ENCODE measurements around the gene HOXA1.

Gene HOXA1

DNA sequence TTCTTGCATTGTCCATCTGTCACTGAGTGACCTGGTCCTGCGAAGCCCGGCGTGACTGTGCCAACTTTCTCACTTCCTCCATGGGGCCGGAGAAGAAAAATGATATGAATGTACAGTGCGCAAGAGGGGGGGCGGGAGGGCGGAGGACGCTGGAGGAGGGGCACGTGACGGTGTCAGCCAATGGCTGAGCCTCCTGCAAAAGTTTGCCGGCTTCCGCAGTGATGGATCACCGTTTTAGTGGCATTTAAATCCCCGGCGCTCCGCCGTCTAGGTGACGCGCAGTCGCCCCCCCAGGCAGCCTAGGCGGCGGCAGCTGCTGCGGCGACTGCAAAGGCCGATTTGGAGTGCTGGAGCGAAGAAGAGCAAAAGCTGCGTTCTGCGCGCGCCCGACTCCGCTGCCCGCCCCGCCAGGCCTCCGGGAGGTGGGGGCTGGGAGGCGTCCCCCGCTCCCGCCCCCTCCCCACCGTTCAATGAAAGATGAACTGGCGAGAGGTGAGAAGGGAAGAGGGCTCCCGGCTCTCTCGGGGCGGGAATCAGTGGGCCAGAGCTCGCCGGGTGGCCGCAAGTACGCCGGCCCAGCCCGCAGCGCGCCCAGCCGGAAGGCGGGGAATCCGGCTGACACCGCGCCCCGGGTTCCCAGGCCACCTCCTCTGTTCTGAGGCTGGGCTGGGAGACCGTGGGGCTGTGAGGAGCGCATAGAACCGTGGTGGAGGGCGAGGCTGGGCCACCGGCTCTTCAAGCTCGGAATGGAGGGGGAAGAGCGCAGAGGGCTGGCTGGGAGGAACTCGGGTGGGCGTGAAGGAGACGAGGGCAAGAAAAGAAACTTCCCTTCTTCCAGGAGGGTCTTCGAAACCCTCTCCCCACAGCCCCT, at the start of gene HOXA1:
HOXA1 (minus strand) TSS at position 104 of the 871 bp plus-strand sequence; CDS start at position 16, 88 bp downstream.
- peak; percentile 82 for DNase-seq (ENCODE audit: low read depth)

DNA sequence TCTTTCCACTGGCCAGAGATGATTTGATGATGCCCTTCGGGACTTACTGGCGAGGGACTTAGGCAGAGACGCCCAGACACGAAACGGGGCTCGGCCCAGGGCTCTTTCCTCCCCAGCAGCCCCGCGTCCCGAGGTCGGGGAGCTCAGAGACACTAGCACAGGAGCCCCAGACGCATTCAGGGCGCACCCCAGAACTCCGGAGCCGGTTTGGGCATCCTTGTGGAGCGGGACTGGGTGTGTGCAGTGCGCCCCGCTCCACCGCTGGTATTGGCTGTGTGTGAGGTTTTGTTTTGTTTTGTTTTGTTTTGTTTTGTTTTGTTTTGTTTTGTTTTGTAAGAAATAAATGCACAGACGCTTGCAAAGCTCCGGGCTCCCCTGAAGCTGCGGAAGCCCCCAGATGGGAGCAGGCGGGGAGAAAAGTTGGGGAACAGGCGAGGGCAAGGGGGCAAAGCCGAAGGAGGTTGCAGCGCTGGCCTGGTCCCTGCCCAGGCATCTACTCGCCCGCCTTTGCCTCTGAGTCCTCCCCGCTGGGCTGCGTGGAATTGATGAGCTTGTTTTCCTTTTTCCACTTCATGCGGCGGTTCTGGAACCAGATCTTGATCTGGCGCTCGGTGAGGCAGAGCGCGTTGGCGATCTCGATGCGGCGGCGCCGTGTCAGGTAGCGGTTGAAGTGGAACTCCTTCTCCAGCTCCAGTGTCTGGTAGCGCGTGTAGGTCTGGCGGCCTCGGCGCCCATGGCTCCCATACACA, 49.5 kb upstream of the HOXA1 start:
- DNase-seq (ENCODE audit: low read depth), result no peak

DNA sequence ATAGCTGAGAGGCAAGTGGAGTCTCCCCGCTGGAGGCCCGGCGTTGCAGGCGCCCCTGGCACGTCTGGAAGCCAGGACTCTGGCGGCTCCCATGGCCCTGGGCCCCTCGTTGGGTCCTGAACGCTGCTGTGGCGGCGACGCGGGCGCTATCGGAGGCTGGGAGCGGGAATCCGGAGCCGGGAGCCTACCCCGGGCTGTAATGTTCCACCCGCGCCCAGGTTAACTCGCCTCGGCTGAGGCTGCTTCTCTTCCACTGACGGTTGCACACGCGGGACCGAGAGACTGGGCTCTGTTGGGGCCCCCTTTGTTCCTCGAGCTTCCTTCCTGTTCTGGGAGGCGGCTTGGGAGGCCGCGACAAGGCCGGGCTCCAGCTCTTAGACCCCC, 49.0 kb upstream of the HOXA1 start:
- no peak for DNase-seq (ENCODE audit: low read depth)

DNA sequence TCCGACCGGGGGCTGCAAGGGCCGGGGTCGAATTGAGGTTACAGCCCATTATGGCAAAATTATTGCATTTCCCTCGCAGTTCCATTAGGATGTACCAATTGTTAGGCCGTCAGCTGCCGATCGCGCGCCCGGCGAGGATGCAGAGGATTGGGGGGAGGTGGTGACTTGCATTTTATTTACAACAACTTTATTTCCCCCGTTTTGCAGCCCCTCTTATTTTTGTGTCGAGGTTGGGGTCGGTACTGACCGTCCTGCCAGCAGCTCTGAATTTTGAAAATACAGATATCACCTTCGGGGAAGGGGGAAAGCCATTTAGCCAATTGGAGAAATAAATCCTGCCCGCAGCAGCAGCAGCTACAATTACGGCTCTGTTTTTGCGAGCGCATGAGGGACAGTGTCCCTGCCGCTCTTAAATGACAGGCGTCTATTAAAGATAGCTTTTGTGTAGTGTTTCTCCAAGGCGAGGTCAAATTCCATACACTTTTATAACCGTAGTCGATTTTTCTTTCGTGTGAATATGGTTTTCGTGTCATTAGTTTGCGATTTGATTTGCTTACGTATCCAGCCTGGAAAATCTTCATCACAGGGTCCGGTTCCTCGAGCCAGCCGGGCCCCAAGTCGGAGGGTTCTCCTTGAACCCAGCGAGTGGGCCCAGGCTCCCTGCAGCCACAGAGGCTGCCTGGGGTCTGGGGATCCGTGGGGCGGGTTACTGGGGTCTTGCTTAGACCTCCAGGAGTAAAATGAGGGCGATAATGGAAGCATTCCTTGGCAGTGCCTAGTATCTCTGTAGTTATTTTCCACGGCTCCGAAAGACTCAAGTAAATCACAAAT, 48.4 kb upstream of the HOXA1 start:
- DNase-seq (ENCODE audit: low read depth), result no peak

DNA sequence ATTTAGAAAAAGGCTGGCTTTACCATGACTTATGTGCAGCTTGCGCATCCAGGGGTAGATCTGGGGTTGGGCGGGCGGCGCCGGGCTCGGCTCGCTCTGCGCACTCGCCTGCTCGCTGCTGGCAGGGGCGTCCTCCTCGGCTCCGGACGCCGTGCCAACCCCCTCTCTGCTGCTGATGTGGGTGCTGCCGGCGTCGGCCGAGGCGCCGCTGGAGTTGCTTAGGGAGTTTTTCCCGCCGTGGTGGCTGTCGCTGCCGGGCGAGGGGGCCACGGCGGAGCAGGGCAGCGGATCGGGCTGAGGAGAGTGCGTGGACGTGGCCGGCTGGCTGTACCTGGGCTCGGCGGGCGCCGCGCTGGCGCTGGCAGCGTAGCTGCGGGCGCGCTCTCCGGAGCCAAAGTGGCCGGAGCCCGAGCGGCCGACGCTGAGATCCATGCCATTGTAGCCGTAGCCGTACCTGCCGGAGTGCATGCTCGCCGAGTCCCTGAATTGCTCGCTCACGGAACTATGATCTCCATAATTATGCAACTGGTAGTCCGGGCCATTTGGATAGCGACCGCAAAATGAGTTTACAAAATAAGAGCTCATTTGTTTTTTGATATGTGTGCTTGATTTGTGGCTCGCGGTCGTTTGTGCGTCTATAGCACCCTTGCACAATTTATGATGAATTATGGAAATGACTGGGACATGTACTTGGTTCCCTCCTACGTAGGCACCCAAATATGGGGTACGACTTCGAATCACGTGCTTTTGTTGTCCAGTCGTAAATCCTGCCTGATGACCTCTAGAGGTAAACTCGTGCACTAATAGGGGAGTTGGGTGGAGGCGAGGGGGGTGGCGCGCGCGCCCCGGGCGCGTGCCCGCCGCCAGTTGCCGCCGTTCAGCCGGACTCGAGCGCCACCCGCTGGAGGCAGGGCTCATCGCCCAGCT, 47.5 kb upstream of the HOXA1 start, which contains the start of gene HOXA5:
HOXA5 (minus strand) TSS at position 659 of the 927 bp plus-strand sequence; CDS start at position 585, 74 bp downstream.
- DNase-seq (ENCODE audit: low read depth), result no peak

DNA sequence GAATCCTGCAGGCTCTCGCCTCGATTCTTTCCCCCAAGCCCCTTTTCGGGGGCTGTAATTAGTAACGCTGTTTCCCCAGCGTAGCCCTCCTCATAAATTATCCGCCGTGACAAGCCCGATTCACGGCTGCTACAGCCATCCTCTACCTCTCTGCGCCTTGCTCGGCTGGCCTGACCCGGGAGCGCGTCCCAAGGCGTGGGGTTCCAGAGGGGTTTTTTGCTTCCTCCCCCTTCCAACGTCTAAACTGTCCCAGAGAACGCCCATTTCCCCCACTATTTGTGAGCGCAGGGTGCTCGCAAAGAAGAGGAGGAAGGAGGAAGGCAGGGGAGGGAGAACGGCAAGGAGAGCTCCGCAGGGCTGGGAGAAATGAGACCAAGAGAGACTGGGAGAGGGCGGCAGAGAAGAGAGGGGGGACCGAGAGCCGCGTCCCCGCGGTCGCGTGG, 46.8 kb upstream of the HOXA1 start:
- no peak for DNase-seq (ENCODE audit: low read depth)

DNA sequence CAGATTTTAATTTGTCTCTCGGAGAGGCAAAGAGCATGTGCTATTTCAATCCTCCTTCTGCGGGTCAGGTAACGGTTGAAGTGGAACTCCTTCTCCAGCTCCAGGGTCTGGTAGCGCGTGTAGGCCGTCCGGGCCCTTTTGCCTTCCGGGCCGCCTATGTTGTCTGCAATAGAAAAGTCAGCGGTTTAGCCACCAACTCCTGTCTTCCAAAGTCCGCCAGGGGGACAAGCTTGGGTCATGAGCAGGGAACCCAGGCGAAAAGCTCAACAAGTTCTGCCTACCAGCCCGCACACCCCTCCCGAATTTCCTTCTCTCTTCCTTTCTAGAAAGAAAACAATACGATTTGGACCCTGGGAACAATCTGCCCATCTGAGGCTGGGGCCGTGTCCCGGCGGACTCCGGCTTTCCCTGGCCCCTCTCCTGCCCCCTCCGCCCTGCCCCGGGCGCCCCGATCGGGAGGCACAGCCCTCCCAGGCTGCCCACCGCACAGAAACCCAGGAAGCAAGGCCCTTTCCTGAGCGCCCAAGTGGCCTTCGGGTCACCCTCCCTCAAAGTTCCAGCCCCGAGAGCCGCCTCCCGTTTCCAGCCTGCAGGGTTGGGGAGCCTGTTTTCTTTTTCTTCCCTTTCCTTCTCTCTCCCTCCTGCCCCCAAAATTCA, 46.3 kb upstream of the HOXA1 start:
- DNase-seq (ENCODE audit: low read depth), result no peak

DNA sequence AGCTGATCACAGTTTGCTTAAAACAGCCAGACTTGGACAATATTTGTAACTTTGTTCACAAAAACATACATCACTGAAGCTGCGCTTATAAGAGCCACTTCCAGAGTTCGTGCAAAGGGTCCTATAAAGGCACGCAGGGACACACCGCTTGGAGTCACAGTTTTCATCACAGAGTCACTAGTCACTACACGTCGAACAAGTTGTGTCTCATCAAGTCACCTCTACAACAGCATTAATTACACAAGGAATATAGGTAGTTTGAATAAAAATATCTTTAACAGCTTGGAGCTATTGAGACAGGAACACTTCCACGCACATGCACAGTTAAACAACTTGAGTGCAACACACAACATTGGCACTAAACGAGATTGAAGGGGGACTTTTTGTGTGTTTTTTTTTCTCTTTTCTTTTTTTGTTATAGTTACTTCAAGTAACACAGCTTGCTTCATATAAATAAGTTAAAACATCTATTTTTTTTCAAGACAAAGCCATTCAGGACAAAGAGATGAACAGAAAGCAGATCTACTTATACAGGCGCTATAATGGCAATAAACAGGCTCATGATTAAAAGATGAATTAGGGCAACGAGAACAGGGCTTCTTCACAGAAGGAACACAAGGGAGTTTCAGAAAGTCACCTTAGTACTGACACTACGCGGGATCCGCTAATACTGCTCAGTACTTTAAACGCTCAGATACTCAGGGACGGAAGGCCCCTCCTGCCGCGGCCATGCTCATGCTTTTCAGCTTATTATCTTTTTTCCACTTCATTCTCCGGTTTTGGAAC, 45.5 kb upstream of the HOXA1 start:
- no peak for DNase-seq (ENCODE audit: low read depth)

DNA sequence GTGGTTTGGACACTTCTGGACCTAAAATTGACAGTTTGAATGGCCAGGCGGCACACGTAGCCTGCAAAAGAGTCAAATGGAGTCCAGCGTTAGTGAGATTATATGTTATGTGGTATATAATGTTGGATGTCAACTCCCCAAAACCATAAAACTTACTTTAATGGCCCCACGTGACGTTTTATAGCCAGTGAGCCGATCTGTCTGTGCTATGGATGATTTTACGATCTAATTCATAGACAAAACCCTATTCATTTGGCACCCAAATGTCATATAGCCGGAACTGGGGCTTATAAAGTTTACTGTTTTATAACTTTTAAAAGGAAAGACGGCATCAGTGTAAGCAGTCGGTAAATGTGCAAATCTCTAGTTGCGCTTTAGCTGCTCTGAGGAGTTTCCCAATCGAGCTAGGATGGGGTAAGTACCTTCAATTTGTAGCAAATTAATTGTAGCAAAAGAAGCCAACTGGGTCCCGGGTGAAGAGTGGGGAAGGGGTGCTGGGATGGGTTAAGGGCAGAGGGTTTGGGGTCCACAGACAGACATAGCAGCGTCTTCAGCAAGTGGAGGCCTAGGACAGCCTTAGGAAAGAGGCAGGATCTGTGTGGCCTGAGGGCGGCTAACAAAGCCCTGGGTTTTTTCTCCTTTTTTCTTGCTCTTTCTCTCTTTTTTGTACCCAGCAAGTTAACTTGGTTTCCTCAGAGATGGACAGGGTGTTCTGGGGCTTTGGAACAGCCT, 44.5 kb upstream of the HOXA1 start:
- no peak for DNase-seq (ENCODE audit: low read depth)

DNA sequence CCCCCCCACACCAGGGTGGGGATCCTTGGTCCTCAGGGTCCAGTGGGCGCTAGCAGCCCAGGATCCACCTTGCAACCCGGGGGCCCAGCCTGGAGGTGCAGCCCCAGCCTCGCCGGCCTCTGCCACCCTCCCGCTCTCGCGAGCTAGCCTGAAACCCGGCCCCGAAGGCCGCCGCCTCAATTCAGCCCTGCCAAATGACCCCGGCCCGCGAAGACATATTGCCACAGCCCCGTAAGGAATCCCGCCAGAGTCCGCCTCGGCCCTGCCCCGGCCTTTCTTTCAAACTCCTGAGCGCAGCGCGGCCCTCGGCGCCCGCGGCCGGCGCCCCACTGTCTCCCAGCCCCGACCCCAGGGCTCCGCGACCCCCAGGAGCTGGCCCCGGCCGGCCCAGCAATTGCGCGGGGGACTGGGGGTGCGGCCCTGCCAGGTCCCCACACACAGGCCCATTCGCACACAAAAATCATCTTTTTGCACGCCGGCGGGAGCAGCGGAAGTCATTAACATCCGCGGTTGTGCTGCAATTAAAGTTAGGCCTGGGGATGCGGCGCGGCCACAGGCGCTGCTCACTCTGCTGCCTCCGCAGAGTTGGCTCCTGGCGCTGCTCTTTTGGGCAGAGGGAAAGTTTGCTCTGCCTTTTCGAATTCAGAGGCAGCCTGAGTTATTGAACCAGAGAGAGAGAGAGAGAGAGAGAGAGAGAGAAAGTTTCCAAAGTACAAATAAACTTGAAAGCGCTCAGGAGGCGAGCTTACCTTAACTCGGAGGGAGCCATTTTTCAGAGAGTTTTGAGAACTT, 43.7 kb upstream of the HOXA1 start:
- DNase-seq (ENCODE audit: low read depth), result no peak

DNA sequence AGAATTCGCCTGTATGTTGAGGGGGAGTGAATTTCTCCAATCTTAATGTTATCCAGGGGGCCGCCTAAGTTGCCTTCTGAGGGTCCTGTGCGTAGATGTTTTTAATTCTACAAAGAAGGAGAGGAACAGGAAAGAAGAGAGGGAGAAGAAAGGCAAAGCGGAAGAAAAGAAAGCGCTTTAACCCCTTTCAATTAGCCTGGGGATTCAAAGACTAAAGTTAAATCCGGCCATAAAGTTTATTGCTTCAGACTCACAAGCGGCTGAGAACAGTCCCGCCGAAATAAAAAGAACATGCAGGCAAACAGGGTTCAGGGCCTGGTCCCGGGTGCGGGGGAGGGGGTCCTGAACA, 43.2 kb upstream of the HOXA1 start:
- DNase-seq (ENCODE audit: low read depth), result no peak

DNA sequence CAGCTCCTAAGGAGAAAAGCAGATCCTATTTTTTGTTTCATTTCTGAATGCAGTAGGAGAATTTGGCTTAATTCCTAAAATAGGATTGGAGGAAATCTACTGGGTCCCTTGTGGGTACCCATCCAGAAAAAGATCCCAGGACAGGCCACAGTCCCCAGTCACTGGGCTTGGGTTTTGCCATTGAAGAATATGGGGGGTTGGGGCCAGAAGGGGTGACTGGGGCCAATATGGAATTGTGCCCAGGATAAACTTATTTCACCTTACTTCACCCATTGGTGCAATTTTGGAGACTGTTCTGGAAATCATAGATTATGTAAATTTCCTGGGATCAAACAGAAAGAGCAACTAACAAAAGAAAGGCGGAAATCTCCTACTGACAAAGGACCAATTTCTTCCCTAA, 42.7 kb upstream of the HOXA1 start:
- no peak for DNase-seq (ENCODE audit: low read depth)

DNA sequence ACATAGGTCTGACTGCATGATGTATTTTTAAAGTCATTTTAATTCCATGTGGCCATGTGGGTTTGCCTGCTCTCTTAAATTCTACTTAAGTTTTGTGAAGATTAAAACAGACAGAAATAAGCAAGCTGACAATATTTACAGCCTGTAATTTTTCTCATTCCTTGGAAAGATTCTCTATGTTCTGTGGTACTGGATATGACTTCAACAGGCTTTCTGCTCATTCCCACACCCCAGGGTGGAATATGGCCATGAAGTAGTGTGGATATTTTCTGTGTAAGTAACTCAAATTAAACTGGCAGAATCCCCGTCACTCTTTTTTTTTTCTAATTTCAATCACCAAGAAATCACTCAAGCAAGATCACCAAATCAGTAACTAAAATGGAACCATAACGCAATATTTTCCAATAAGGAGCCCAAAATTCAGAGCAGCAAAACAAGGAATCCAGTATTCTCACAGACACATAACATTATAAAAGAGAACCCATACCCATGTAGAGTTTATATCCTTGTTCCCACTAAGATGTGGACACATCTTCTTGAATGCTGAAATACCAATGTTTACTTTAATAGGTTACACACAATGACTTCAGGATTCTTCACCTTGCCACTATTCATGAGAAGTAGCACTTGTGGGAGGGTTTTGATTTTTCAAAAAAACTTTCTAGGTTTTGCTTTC, 42.0 kb upstream of the HOXA1 start:
- DNase-seq (ENCODE audit: low read depth), result no peak

DNA sequence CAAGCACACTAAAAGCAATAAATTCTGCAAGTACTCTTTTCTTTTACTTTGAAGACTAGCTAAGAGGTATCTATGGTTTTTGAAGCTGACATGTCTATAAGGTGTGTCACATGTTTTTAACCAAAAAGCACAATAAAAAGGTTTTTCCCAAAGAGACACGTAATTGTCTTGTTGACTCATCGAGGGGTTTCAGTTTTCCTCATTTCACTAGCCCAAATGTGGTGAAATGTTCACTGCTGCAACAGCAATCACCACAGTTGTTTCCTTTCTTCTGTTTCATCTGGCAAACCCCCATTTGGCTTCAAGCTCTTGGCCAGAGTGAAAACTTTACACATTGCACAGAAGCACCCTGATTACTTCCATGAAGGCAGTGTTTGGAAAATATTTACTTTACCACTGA, 38.6 kb upstream of the HOXA1 start:
- peak; percentile 92 for DNase-seq (ENCODE audit: low read depth)

DNA sequence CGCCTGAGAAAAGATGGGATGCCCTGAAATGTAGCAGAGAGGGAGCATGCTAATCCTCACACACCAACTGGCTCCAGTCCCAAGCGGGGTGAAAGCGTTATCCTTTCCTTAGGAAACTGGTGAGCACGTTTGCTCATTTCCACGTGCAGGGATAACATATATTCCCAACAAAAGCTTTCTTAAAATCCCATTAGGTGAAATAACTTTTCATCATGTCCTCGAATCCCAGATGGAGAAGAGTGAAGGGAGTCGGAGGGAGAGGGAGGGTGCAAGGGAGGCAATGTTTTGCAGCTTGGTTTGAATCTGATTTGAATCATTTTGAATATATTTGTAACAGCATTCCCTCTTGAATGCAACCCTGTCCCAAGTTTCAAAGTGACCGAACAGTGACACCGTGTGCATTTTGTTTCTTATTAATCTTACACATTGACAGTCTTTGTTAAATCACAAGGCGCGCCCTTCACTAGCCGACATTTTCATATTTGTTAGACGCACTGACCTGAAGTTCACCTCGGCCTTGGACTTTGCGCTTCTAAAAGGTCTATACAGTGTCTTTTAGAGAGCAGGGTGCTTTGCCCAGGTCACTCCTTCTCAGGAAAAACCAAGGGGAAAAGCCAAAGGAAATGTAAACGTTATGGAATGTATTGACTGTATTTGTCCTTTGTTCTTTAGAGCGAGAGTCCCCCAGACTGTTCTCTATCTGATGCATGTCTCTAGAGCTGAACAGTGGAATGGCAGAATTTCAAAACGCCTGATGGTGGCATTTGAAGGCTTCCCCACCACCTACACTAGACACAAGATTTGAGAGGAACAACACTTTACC, 37.8 kb upstream of the HOXA1 start:
- no peak for DNase-seq (ENCODE audit: low read depth)

DNA sequence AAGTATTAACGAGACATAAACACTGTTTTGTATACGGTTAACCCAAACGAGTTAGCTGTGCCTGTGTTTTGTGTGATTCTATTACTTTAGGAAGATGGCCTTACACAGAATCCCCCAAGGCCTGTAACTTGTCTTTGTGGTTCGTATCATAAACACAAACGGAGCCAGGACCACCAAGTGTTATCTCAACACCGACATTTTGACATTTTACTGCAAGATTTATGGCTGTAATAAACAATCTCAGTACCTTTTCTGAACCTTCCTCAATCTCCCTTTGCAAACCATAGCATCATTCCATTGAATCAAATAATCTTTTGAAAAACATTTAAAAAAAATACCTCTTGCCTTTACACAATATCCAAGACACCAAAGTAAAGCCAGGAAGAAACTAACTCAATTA, 37.2 kb upstream of the HOXA1 start:
- DNase-seq (ENCODE audit: low read depth), result no peak

DNA sequence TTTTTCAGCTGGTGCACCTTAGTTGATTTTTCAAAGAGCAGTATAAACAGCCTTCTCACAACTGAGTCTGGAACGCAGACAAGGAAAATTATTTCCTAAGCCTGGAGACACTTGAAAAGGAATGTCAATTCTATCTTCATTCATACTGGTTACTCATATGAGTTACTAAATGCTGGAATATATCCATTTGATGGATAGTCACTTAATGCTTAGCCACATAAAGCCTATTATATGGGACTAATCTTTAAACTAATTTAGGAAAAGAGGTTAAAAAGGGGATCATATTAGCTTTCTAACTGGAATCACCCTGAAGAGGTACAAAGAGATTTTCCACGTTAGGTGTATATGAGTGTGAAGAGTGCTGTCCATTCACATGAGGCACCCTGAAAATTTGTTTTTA, 36.4 kb upstream of the HOXA1 start:
- no peak for DNase-seq (ENCODE audit: low read depth)

Data from HS-5 (cell line).